Left cardiac atrium (tissue), 4 donors: ENCODE measurements around the gene SNAI3. TPM values are rescaled to one million over a fixed set of nuclear protein-coding genes. Genes with fewer than 3 reads are reported as not detected.

Source experiments
- ATAC-seq, 2 donors: fragments of 200-7000 bp; cut with Tn5 transposase; one replicate each; pipeline ENCODE4 v1.9.1; 2020; ENCODE audit warnings: mild to moderate bottlenecking in 2 of 2, moderate library complexity in 2 of 2
- DNase-seq: peaks from one replicate; pipeline ENCODE4 v3.0.0-alpha.2; 2020
- intact Hi-C, 2 donors: fragments of 100-400 bp; cut with DNase I; formaldehyde crosslinking; loops; one replicate each; pipeline versions ENCODE4 v1.14.1 to v1.15.1; 2022 to 2023
- total RNA-seq, 2 donors: library from RNA; stranded (reverse); fragmentation: NEBNext Ultra II Directional; extraction: Animal tissue kit (Norgen Biotek cat#: 25700); gene quantifications; one replicate each; pipeline ENCODE4 v1.2.1, GENCODE V29; 2021
- donor health status: DM: no; HTN: yes; CAD: no.
- donor health status: DM: no; HTN: yes; CAD: no; lungs with severe emphysema.
- donor health status: DM: yes; HTN: yes; CAD: no.
- donor health status: Dilated cardiomyopathy.

Gene SNAI3
- total RNA-seq, 2 donors from 2014 or later = 0.55 to 2.7 TPM

DNA sequence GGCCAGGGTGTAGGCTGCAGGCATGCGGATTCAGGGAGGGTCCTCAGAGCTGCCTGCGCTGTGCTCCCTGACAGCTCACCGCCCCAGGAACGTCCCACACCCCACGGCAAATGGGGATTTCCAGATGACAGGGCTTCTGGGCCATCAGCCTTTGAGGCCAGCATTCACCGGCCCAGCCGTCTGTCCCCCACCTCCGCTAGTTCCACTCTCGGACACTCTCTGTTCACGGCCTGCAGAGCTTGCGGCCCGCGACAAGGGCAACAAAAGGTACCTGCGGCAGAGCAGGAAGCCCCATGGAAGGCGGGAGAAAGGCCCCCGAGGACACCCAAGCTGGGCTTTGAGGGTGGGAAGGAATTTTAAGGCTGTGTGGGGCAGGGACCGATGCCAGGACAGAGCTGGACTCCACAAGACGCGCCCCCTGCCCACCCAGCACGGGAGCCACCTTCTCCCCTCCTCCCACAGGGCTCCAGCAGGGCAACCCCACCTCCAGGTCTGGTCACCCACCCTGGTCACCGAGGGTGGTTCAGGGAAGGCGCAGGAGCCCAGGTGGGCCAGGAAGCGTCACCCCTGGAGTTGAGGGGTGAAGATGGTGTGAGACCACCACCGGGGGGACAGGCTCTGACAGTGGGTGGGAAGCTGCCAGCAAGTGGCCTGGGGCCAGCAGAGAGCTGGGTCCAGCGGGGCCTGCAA, 29.9 kb downstream of the SNAI3 start:
- DNase-seq = no peak
- ATAC-seq = no peak
- intact Hi-C loops = no loop called here

DNA sequence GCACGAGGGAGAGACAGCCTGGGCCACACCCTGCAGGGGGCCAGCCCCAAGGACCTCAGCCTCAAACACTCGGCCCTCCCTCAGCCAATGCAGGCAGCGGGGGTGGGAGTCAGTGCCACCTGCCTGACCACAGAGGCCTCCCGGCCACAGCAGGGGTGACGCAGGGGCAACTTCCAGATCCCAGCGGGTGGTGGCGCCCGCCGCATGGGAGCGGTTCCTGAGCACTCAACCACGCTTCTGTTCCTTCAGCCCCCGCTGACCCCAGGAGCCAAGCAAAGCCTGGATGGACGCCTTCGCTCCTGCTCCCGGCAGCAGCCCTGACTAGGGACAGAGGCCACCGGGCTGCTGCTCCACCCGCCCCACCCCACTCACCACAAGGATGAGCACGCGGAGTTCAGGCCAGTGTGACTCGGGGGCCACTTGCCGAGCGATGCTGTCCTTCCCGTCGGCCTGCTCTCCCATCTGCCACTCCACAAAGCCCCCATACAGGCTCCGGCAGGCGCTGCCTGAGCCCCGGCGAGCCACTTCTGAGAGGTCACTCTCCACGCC, 30.5 kb downstream of the SNAI3 start:
- intact Hi-C loops = no loop called here
- ATAC-seq (no peak), DNase-seq (no peak)

DNA sequence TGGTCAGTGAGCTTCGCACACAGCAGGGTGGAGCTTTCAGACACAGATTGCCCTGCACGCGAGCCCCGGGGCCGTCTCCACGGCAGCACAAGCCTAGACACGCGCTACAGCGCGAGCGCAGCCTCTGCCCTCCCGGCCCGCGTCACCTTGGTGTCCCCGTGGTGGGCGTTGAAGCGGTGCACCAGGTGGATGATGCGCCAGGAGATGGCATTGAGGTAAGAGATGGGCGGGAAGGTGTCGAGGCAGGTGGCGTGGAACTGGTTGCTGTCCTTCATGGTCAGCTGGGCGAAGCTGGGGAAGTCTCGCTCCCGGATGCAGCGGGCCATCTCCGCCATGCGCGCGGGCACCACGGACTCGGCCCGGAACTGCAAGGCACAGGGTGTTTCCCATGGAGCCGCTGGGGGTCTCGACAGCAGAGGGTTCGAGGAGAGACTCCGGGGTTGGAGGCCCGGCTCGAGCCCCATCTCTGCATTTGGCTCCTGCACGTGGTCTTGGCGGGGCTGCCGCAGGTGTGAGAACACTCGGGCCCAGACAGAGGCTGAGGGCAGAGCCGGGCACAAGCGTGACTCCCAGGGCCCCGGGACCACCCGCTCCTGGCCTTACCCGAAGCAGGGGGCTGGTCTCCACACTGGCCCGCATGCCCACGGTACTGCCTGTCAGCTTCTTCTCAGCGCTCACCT, 31.1 kb downstream of the SNAI3 start:
- DNase-seq = no peak
- intact Hi-C loops = no loop called here
- ATAC-seq = no peak

DNA sequence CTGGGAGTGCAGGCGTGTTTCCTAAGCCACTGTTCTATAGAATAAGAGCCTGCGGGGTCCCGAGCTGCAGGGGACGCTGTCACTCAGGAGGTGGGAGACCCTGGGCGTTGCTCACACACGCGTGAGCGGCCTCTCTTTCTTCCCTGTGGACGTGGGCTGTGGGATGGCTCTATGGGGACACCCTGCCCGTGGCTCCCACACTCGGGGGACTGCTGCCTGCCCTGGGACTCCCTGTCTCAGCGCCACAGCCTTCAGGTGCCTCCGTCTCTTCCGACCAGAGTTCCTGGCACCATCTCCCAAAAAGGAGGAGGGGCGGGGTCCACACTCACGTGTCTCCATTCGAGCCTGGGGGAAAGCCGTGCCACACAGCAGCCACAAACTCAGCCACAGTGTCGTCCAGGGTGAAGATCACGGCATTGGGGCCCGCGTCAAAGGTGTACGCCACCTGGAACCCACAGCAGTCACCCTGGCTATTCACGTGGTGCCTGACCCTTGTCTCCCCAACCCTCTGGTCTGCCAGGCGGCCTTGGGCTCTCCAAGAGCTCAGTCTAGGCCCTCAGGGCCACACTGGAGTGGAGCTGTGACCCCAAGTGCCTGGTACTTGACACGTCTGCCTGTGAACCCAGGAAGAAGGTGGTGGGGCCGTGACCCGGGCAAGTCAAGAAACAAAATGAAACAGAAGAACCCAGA, 31.8 kb downstream of the SNAI3 start:
- DNase-seq = no peak
- ATAC-seq = no peak
- intact Hi-C loops = no loop called here

DNA sequence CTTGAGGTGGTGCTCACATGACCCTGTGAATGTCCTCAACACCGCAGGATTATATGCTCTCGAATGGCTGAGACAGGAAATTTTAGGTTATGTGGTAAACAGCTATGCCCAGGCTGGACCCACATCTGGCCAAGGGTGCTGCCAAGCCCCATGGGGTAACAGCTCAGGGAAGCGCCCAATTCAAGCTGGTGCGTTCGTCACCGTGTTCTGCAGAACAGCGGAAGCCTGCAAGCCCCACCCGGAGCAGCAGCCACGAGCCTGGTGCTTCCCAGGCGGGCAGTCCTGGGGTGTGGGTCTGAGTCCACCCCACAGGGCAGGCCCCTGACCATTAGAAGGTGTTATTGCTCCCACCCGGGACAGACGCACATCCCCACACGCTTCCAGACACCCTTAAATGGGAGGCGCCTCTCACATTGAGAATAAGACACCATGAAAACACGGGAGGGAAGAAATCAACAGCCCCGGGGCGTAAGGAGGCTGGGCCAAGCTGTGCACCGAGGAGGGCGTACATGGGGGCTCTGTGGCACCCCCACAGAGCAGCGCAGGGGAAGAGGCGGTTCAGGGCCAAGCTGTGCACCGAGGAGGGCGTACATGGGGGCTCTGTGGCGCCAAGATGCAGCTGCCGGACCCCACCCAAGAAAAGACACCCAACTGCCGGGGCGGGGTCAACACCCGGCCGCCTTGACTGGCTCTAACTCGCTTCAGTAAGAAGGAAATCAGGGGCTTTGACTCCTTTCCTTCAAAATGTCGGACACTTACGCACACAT, 32.5 kb downstream of the SNAI3 start:
- intact Hi-C loops = no loop called here
- no peak for ATAC-seq
- DNase-seq = no peak

DNA sequence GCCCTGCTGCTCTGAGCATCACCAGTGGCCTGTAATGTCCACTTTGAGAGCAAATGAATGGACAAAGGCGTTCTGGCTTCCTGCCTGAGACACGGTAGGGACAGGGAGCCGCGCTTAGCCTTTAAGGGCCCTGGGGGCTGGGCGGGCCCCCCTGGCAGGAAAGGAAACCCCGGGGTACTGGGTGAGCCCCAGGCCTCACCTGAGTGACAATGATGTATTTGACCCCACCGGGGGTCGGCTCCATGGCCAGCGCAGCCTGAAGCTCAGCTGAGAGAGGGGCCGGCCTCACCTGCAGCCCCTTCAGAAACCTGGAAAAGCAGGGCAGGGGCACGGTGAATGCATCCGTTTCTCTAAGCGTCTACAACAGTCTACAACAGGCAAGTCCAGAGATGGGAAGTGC, 33.2 kb downstream of the SNAI3 start:
- ATAC-seq (no peak), DNase-seq (no peak)
- intact Hi-C loops = no loop called here

DNA sequence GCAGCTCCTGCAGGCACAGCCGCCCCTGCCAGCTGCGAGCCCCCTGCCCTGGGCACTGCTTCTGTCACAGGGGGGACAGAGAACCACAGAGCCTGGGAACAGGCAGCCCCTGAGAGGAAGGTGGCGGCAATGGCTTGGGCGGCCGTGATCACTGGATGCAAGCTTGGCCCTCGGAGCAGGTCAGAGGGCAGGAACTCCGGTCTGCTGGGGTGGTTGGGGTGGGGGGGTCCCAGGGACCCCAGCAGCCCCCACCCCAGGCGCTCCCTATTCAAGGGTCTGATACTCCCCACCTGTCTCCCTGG, 33.6 kb downstream of the SNAI3 start:
- intact Hi-C loops = no loop called here
- DNase-seq (no peak), ATAC-seq (no peak)

DNA sequence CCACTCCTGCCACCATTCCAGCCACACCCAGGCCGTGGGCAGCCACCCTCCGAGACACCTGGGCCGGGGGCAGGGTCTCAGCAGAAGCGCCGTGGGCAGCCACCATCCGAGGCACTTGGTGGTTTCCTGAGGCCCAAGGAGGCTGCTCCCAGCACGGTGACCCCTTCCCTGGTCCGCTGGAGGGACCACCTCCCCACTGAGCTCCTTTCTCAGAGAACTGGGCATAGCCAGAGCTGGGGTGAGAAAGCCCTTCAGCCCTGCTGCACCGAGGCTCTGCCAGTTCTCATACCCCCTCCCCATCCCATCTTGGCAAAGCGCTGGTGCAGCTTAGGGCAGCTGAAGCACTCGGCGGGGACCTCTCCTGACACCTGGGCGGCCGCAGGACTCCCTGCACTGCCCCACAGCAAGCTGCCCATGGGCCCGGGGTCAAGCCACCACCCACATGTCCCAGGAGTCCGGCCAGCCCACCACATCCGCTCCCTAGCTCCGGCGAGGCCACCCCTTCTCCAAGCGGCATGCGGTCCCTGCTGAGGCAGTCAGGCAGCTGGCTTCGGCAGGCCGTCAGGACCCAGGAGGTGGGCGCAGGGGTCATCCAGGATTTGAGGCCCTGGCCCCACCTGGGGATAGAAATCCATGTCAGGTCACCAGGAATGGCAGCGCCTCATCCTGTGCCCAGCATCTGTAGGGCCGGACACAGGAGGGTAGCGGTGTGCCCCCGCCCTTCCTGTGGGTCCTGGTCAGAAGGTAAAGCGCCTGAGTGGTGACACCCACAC, 34.1 kb downstream of the SNAI3 start:
- ATAC-seq (no peak), DNase-seq (no peak)
- intact Hi-C loops = no loop called here

DNA sequence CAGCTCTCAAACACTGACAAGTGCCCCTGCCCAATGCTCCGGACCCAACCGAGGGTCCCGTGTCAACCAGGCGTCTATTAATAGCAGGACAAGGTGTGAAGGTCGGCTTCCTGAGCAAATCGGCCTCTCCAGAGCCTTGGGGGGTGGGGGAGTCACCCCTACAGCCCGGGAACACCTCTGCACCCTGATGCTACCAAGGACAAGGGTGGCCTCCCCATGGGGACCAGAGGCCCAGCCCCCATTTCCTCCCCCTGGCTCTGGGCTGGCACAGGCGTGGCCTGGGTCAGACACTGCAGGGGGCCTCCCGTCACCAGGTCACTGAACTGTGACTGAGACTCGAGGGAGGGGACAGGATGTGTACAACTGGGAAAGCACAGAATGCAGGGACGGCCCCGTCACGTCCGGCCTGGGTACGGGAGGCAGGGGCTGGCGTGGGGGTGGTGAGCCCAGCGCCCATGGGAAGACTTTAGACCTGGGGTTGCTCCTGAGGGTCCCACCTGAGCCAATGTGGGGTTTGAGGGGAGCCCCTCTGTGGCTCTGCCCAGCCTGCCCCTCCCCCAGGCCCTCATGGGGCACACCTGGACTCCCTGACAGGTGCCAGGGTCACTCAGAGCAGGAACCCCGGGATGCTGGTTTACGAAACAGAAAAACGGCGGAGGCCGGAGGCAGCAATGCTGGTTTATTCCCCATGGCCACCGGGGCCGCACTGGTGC, 34.9 kb downstream of the SNAI3 start:
- ATAC-seq (peak; percentile 23 to 53), DNase-seq (peak; percentile 64)
- intact Hi-C loops = no loop called here

DNA sequence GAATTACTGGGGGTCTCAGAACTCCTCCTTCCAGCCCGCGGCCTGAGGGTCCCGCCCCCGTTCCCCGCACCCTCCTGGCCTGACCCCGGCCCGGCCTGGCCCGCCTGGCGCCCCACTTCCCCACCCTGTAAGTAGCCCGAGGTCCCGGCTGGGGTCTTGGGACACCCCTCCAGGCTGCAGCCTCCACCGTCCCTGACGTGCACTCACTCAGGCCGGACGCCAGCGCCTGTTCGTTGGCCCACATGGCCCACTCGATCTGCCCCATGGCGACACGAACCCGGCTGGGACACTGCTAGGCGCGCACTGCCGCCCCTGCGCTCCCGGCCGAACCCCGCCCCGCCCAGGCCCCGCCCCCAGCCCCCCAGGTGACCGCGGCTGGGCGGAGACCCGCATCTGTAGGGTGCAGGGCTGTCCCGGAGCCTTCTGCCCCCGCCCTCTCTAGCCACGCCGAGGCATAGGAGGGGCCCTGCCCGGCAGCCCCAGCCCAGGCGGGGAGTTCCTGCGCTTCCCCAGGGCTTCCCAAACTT, 35.5 kb downstream of the SNAI3 start, which contains the start of gene CYBA:
CYBA (minus strand) TSS at position 305 of the 527 bp plus-strand sequence; CDS start at position 265, 40 bp downstream.
- peak; percentile 89 to 91 for ATAC-seq
- intact Hi-C loops = no loop called here

DNA sequence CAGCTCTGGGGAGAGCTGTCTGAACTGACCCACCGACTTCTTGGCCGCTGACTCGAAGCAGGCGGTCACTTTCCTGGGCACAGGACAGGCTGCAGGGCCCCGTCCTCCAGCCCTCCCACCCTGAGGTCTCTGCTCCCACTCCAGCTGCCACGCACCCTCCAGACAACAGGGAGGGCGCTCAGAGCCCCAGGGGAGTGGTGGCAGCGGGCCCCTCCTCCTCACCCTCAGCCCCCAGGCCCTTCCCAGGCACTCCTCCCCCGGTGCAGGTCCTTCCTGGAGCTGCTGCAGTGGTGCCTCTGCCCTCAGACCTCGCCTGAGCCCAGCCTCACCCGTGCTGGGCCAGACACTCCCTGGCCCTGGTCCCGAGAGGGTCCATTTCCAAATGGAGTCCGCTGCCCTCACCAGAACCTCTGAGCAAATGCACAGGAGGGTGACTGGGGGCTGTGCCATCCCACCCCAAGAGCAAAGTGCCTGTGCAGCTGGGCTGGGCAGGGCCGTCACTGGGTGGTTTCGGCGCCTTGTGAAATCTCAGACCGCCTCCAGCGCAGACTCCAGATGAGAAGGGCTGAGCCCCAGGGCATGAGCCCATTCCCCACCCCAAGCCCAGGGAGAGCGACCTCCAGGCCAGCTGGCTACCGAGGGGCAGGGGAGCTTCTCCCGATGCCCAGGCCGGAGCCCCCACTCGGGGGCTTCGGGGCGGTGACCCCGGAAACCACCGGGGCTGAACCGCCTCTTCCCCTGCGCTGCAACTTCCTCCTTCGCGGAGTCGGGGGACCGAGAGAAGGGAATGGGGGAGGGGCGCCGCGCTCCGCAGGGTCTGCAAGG, 36.2 kb downstream of the SNAI3 start:
- peak; percentile 60 for DNase-seq
- peak; percentile 39 to 50 for ATAC-seq
- intact Hi-C loops = no loop called here

More for the DNA sequence above, 35.5 kb downstream of the SNAI3 start, which contains the start of gene CYBA:
- peak; percentile 78 for DNase-seq

DNA sequence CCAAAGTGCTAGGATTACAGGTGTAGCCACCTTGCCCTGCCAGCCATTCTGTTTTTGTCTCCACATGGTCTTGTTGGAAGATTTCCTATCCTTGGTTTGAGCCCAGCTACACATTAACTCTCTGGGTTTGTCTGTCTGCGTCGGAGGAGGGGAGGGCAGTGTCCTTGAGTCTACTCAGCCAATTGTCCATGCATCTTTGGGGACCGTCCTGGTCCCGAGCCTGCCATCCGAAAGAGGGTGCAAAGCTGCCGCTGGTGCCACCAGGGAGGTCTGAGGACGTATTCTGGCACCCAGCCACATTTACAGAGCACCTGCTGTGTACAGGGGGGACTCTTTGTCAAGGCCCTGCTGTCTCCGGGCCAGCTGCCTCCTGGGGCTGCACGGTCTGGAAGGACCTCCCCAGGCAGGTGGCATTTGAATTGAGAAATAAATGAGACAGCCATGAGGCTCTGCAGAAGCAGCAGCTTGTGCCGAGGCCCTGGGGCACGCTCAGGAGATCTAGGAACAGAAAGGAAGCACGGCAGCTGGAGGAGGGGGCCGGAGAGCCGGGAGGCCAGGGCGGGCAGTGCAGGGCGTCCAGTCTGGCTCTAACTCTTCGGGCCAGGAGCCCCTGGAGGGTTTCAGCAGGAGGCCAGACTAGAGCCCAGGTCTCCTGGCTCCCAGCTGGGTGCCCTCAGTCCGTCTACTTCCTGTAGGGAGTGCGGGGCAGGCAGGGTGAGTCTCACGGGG, 36.9 kb downstream of the SNAI3 start:
- DNase-seq = no peak
- intact Hi-C loops = no loop called here
- no peak for ATAC-seq

DNA sequence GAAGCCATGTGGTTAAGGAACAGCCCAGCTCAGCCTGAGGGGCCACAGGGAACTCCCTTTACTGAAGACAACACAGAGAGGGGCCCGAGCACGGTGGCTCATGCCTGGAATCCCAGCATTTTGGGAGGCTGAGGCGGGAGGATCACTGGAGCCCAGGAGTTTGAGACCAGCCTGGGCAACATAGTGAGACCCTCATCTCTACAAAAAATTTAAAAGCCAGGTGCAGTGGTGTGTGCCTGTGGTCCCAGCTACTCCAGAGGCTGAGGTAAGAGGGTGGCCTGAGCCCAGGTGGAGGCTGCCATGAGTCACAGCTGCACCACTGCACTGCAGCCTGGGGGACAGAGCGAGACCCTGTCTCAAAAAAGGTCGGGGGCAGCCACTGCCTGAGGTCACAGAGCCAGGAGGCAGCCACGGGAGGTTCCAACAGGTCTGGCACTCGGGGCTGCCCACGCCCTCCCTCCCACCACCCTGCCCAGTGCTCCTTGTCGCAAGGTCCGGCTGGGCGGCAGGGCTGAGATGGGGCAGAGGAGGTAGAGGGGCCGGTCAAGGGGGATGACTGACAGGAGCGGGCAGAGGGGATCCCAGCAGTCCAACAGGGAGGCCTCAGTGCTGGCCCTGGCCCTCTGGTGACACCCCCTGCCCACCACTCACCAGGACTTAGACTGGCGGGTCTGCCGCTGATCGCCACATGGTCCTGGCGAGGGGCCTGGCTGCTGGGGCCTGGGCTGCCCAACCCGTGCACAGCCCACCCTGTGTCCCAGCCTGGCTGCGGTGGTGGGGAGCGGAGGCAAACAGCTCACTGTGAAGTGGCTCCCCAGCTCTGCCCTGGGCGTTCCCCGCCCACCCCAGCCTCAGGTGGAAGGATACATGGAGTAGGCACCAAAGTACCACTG, 38.9 kb downstream of the SNAI3 start:
- ATAC-seq (no peak), DNase-seq (no peak)
- intact Hi-C loops = no loop called here

DNA sequence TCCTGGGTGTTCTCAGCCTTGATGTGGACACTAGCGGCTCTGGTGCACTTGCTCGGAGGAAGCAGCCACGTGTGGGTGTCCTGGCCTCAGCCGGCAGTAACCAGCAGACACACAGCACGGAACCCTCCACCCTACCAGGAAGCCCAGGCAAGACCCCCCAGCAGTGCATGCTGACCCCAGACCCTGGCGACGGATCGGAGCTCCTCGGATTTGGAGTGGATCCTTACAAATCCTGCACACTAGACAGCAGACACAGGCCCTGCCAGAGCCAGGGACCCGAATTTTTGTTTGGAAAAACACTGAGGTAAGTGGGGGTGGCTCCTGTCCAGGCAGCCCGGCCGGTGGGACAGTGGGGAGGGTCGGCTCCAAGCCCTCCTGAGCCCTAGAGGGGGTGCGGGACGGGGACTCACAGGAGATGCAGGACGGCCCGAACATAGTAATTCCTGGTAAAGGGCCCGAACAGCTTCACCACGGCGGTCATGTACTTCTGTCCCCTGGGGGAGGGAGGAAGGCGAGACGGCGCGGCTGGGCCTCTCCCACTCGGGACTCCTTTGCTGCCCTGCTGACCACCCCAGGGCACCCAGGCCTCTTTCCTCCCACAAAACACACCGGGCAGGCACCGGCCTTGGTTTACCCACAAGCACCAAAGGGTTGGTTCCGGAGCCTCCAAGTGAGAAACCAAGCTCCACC, 39.8 kb downstream of the SNAI3 start:
- intact Hi-C loops = no loop called here
- ATAC-seq (no peak), DNase-seq (no peak)

DNA sequence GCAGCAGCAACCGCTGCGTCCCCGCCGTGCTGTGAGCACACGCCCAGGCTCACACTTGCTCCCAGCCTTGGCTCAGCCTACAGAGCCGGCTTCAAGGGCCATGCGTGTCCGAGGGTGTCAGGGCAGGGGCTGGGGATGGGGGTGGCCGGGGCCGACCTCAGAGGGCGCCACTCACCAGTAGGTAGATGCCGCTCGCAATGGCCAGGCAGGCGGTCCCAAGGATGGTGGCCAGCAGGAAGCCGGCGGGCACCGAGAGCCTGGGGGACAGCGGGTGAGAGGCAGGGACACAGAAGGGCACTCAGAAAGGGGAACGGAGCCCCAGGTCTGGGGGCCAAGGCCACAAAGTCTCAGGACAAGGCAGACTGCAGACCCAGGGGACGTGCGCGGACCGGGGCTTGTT, 40.4 kb downstream of the SNAI3 start:
- DNase-seq (no peak), ATAC-seq (no peak)
- intact Hi-C loops = no loop called here
